SKM-1 (cell line): ENCODE measurements around the gene CYTH3.

Experiments
- DNase-seq: peaks from one replicate; lab custom pipeline; 2025; ENCODE audit not compliant: unreplicated experiment; lab: John Stamatoyannopoulos, UW

The CYTH3 gene

GRCh38 chr7:6116211-6116610 is 156.2 kb downstream of the CYTH3 start:
- DNase-seq: no peak
